Stimulated activated CD8-positive, alpha-beta memory T cell treated with anti-CD3 and anti-CD28 coated beads, Interleukin-4, amount 100 ng/mL, for 1 hour (primary cell): ENCODE data around the gene NOPCHAP1.
"Not testable (repeated sequence)": the region's sequence is repeated elsewhere in the genome, so short reads cannot be mapped to it uniquely, and the experiment has no call there.

Experiments used
- DNase-seq, 2 donors: peaks; one replicate each; pipeline ENCODE4 v3.0.0-alpha.2; 2020; ENCODE audit warnings: low read depth in 2 of 2, low spot score in 1 of 2

NOPCHAP1 gene

DNA sequence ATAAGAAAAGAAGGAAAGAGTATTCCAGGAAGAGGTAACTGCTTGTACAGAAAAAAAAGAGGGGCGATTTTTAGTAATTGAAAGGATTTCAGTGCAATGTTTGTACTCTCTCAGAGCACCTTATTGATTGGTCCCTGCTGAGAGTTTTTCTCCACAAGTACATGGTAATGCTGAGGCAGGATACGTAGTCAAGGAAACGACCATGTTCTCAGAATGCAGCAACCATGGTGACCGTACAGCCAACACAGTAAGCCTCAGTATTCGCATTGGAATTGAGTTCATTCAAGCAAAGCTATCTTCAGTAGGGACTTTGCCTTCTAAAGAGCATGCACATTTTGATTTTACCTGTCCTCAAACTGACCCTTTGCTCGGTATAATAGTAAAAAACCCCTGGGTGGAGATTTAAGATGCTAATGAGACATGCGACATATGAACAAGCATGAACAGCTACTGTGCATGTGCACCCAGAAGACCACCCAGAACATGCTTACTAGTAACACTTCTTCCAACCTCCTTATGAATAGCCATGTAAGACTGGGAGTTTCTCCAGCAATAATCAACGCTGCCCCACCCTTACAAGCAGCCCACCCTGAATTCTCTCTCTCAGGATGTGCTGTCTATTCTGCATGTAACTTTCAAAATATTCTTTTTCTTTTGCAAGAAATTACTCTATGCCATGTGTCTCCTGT is 21.8 kb upstream of the NOPCHAP1 start:
- DNase-seq: no peak

DNA sequence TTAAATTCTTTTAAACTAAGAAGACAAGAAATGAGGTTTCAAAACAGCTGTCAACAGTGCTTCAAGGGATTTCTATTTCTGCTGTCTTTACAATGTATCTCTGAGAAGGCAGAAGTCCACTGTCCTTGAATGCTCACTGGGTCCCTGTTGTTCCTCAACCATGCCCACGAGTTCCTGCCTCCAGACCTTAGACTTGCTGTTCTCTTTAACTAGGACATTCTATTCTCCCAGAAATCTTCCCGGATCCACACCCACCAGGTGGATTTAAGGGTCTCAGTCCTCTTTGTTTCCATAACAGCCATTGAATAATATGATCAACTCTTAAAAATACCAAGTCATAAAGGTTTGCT is 21.3 kb upstream of the NOPCHAP1 start:
- no peak for DNase-seq

DNA sequence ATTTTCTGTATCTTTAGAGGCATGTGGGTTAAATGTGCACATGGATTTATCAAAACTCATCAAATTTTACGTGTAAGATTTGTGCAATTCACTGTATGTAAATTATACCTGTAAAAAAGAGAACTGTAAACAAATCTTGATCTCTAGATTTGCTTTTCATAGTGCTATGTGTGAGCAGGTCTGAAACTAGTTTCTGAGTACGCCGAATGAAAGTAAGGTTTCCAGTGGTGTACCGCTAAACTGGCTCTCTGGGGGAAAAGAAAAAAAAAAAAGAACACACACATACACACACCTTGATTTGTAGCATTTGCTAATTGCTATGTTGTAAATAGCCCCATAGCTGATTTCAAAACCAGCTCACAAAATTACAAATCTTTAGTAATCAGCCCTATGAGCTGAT is 19.4 kb upstream of the NOPCHAP1 start:
- DNase-seq: no peak

DNA sequence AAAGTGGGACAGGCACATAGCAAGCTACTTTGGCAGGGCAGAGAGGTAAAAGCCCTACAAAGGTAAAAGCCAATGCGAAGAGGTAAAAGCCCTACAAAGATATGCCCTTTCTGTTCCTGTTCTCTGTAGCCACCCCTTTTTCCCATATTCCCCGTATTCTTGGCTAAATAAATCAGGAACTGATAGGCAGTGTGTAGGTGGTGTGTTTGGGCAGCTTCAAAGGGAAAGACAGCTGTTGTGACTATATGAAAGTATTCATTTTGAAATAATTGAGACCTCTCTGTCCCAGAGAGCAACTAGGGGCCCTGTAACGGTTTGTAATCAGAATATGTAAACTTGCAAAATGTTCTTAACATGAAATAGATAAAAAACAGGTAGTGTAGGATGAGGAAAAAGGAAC is 16.8 kb upstream of the NOPCHAP1 start:
- DNase-seq: no peak

DNA sequence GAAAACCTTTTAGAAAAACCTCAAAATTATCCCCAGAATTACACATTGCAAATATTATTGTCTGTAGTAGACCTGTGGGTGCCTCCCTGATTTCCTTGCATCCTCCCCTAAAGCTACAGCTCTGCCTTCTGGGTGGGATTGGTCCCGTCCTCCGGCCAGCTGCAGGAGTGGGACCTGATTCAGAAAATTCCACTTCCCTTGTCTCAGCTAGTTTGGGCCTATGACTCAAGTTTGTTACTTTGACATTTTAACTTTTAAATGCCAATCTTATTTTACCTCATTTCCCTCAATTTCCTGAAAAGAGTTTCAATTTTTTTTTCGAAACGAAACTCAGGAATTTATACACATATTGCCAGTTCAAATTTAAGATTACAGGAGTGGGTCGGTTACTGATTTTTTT is 14.8 kb upstream of the NOPCHAP1 start:
- DNase-seq: no peak

DNA sequence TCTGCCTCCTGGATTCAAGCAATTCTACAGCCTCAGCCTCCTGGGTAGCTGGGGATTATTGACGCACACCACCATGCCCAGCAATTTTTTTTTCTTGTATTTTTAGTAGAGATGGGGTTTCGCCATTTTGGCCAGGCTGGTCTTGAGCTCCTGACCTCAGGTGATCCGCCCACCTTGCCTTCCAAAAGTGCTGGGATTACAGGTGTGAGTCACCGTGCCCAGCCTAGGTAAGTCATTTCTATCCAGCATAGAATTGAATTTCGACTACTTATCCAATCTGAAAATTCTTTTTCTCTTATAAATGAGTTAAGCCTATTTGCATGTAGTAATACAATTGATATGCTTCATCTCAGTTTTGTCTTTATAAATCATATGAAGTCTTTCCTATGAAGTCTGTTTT is 12.9 kb upstream of the NOPCHAP1 start:
- no peak for DNase-seq

DNA sequence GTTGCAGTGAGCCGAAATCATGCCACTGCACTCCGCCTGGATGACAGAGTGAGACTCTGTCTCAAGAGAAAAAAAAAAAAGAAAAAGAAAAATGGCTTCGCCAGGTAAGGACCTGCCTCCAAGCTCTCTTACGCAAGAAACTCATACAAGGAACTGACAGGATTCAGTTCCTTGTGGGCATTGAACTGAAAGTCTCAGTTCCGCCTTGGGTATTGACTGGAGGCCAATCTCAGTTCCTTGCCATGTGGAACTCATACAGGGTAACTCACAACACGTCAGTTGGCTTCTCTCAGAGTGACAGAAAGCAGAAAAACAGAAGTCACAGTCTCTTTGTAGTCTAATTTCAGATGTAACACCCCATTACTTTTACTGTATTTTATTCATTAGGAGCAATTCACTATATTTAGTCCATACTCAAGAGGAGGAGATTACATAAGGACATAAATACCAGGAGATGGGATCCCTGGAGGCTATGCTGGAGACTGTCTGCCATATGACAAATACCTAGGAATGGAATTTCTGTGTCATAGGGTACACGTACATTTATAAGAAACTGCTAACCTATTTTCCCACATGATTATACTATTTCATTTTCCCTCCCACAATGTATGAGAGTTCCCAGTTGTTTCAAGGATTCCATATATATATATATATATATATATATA is 11.4 kb upstream of the NOPCHAP1 start:
- DNase-seq: no peak

DNA sequence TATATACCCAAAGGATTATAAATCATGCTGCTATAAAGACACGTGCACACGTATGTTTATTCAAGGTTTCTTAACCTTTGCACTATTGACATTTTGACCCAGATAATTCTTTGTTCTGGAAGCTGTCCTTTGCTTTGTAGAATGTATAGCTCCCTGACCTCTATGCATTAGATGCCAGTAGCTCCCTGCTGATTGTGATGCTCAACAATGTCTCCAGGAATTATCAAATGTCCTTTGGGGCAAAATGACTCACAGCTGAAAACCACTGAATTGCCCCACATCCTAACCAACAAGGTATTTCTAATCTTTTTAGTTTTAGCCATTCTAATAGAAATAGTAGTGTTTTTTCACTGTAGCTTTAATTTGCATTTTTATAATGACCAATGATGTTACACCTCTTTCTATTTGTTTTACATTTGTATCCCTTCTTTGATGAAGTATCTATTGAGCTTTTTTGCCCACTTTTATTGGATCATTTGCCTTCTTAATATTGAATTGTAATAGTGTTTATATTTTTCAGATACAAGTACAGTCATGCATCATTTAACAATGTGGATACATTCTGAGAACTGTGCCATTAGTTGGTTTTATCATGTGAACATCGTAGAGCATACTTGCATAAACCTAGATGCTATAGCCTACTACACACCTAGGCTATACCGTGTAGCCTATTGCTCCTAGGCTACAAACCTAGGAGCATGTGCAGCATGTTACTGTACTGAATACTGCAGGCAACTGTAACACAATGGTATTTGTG is 10.4 kb upstream of the NOPCHAP1 start:
- DNase-seq: no peak

DNA sequence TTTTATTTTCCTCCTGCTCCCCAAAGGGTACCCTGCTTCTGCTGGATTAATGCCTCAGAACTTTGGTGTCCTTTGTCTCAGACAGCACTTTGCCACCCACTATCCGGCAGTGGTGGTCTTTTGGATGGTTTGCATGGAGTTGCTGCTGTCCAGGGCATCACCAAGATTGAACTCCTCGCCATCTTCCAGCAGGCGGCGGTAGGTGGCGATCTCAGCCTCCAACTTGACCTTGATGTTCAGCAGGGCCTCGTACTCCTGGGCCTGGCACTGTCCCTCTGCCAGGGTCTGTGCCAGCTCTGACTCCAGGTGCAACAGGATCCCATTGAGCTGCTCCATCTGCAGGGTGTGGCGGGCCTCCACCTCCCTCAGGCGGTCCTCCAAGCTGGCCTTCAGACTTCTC is 9.4 kb upstream of the NOPCHAP1 start:
- no peak for DNase-seq

DNA sequence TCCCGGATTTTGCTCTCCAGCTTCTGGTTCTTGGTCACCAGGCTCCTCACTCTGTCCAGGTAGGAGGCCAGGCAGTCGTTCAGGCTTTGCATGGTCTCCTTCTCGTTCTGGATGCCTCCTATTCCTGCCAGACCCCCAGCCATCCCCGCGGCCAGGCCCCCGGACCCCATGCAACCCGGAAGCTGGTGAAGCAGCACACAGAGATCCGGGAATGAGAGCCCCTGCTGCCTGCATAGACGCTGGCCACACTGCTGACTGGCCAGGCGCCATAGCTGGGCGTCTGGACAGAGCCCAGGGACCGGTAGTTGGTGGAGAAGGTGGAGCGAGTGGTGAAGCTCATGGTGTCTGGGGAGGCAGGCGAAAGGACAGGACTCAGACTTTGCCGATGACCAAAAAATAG is 8.4 kb upstream of the NOPCHAP1 start:
- not testable (repeated sequence) for DNase-seq

DNA sequence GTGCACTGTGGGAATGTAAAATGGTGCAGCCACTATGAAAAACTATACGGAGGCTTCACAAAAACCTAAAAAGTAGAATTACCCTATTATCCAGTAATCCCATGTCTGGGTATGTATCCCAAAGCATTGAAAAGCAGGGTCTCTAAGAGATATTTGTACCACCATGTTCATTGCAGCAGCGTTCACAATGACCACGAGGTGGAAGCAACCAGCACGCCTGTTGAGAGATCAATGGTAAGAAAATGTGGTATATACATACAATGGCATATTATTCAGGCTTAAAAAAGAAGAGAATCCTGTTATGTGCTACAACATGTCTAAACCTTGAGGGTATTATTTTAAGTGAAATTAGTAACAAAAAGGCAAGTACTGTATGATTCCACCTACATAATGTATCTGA is 910 bp upstream of the NOPCHAP1 start:
- DNase-seq: no peak

DNA sequence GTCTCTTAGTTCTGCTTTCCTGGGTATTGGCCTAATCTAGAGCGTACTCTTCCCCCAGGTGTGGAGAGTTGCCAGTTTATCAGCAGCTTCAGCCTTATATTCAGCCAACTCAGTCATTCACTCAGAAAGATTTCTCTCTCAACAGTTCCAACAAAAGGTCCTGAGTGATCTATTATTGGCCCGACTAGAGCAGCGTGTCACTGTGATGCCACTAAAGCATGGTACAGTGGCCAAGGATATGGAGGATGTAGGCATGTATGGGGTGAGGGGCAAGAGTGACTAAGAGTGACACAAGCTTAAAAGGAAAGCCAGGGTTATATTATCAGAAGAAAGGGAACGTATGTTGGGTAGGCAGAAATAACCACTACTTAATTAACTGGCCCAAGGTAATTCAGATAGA is 4.8 kb downstream of the NOPCHAP1 start:
- DNase-seq: no peak

DNA sequence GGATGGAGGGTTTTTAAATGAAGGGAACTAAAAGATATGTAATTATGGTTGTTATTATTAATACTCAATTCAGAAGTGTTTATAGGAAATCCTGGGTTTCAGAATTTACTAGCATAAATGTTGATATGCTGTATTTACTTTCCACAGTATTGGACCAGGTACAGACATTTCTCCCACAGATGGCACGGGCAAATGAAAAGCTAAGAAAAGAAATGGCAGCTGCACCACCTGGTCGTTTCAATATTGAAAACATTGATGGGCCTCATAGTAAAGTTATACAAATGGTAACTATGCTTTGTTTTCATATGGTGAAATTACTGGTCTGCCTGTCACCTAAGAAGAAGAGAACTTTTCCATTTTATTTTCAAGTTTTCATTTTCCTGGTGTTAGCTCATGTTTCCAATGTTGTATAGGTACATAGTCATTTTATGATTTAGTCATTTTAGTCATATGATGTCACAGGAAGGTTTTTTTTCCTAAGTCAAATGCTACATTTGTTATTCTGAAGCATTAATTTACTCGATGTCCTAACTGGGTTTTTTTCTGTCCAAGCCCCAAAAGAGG is 5.5 kb downstream of the NOPCHAP1 start:
- DNase-seq: no peak

DNA sequence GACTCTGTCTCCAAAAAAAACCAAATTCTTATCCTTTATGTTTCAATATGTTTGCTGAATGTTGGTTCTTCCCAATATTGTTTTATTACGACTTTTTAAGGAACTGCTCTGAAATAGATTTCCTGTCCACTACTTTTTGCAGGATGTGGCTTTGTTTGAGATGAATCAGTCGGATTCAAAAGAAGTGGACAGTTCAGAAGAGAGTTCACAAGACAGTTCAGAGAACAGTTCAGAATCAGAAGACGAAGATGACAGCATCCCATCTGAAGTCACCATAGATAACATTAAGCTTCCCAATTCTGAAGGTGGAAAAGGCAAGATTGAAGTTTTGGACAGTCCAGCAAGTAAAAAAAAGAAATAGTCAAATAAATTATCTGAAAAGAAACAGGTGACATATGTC is 8.2 kb downstream of the NOPCHAP1 start:
- DNase-seq: no peak

DNA sequence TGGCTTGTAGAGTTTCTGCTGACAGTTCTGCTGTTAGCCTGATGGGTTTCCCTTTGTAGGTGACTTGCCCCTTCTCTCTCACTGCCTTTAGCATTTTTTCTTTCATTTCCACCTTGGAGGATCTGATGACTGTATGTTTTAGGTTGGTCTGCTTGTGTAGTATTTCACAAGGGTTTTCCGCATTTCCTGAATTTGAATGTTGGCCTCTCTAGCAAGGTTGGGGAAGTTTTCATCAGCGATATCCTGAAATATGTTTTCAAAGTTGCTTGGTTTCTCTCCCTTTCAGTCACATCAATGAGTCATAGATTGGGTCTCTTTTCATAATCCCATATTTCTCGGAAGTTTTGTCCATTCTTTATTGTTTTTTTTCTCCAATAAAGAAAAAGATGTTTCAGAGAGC is 11.4 kb downstream of the NOPCHAP1 start:
- DNase-seq: no peak

DNA sequence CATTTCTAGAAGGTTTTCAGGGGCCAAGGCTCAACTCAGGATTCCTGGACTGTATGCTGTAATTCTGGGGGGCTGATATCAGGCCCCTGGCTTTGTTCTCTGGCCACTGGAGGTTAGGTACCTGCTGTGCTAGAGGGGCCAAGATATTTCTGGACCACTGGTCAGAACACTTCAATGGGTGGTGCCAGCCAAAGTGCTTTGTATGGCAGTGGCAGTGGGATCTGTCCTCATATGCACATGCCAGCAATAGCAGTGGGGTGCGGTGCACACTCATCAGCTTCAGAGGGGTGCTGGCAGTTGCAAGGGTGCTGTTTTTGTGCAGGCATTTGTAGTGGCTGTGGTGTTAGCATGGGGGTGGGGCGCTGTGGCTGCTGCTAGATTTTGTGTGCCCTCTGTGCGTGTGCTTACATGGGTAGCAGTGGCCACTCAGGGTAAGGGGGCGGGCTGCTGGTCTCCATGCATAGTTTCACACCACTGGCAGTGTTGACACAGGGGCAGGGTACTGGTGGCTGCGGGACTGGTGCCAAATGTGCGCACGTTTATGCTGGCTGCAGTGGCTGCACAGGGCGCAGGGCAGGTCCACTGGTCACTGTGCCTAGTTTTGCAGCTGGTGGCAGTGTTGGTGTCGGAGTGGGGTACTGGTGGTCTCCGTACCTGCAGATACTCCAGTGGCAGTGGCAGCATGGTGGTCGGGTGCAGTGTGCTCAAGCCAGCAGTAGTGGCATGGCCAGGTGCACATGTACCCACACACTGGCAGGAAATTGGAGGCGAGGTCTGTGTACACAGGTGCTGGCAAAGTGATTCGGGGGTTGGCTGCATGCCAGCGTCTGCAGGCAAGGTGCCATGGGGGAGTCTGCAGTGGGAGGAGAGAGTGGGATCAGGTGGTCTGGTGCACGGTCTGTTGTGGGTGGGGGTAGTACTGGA is 12.6 kb downstream of the NOPCHAP1 start:
- DNase-seq: no peak

DNA sequence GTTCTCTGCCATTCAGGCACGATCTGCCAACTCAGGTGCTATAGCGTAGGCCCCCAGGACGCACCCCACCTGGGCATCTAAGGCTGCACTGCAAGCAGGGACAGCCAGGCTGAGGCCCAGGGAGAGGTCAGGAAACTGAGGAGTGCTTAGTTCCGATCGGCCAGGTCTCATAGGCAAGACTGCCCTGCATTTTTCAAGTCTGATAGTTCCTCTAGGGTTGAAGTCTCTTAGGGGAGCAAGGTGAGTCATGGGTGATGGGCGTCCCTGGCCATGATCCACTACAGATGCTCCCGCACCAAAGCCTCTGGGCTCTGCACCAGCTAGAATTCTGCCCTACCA is 13.2 kb downstream of the NOPCHAP1 start:
- DNase-seq: no peak

DNA sequence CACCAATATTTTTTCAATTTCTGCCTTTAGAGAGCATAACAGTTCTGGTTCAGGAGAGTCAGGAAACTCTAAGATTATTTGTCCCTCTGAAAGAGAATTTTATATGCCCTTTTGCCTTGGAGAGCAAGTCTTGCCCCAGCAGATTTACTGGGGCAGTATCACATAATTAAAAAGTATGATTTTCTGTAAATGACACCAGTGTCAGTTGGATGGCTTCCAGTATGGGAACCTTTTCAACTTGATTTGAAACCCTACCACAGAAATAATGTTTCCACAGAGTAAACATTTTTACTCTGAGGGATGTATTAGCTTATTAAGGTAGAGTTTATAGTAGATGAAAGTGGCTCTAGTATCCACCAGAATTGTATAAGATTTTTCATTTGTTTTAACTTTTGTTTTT is 15.4 kb downstream of the NOPCHAP1 start:
- no peak for DNase-seq

DNA sequence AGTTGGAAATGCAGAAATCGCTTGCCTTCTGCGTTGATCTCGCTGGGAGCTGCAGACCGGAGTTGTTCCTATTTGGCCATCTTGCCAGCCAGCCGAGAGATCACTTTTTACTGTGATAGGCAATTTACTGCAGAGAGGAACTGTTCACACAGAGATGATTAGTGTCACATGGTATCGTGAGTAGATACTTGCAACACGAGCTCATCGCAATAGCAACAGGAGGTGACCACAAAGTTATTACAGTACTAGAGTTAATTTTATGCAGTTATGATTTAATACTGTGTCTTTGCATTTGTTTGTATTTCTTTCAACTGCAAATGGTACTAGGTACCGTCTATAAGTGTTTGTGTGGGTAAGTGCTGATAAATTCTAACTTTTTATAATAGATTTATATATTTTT is 27.8 kb downstream of the NOPCHAP1 start:
- DNase-seq: no peak

DNA sequence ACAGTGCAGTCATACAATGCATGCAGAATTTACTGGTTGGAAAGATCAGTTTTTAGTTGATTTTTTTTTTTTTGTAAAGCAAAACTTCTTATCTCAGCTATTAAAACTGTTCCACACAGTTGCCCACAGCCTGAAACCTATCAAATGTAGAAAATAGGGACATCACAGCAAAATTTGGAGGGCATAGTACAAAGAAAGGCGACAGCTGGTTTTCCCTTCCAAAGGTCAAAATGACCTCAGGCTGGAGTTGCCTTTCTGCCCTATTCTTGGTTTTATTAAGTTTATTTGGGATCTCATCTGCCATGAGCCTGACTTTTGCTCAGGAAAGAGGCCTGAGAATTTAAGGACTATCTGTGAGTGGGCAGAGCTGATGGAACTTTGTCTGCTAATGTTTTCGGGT is 28.5 kb downstream of the NOPCHAP1 start:
- no peak for DNase-seq

DNA sequence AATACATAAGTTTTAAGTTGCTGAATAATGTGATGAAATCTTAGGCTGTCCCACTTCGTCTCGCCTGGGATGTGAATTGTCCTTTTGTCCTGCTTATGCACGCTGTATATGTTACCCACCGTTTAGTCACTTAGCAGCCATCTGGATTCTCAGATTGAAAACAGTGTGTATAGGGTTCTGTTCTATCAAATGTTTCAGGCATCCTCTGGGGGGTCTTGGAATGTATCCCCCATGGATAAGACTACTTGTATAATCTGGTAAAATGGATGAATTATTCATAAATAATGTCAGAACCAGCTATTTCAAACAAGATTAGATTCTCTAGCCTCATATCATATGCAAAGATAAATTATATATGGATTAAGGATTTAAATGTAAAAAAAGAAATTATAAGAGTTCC is 29.4 kb downstream of the NOPCHAP1 start:
- DNase-seq: no peak
